ENCODE data around the gene ADGRG1.
"Not testable (repeated sequence)": the region's sequence is repeated elsewhere in the genome, so short reads cannot be mapped to it uniquely, and the experiment has no call there.

ADGRG1 gene

DNA sequence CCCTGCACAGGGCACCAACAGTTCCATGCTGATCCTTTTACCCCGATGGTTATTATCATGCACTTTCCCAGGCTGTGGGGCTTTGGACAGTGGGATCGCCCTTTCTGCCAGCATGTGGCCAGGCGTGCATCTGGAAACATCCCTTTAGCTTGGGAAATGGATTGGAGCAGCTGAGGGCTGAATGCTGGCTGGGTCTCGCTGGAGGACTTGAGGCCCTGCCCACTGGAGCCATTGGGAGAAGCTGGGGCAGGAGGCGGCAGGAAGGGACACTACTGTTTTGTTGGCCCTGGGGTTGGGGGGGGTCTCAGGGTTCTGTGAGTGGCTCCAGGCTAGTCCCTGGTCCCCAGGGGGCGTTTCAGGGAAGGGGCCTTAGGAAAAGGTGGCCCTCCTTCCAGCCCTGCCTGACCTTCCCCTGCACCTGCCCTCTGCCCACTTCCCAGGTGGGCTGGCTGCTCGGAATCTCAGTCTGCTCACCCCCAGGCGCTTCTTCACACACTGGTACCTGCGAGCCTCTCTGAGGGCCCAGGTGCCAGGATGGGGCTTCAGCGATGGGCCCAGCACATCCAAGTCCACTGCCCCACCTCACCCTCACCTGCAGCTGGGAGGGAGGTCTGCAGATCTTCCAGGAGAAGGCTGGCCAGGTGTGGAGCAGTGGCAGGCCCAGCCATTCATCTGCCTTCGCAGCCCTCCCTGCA lies 38.1 kb downstream of the ADGRG1 start:
- DNase-seq (ENCODE audit: low read depth): no peak

DNA sequence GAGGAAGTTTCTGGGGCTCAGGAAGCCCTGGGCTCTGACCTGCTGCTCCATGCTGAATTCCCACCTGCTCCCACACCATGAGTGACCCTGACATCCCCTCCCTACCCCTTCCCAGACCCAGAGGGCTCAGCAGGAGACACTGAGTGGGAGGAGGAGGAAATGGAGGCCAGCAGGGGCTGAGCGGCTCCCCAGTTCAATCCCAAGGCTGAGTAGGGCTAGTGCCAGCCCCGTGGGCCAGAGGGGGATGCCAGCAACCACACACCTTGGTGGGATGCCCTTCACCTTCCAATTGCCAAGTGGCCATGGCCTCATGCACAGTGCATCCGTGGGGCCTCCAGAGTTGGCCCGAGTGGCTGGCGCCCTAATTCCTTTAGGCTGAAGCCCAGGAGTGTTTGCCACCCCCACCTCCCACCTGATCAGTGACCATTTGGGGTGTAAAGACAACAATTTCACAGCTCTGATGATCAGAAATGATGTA lies 38.7 kb downstream of the ADGRG1 start:
- DNase-seq (ENCODE audit: low read depth): no peak

DNA sequence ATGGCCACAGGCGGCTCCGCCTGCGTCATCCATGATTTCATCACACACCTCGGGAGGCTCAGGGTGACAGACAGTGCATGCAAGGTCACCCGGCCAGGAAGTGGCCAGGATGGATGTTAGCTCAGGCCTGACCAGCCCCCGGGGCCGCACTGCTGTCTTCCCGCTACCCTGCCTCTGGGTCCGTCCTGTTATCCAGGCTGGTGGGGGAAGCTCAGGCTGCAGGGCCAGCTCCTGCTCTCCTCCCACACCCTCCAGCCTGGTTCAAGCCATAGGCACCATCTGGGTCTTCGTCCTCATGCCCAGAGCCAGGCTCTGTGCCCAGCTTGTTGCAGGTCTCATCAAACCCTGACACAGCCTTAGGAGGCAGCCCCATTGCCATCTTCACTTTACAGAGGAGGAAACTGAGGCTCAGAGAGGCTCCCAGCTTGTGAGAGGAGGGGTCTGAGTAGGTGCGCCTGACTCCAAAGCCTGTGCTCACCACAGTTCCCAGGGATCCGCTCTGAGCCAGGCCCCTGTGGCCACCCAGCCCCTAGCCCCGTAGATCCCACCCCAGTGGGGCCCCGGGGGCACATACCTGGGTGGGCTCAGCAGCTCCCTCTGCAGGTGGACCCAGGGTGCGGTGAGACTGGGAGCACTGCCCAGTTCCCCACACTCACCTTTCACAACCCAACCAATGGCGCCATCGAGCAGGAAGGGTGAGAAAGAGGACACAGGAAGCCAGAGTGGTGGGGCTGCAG lies 39.3 kb downstream of the ADGRG1 start:
- no peak for DNase-seq (ENCODE audit: low read depth)

DNA sequence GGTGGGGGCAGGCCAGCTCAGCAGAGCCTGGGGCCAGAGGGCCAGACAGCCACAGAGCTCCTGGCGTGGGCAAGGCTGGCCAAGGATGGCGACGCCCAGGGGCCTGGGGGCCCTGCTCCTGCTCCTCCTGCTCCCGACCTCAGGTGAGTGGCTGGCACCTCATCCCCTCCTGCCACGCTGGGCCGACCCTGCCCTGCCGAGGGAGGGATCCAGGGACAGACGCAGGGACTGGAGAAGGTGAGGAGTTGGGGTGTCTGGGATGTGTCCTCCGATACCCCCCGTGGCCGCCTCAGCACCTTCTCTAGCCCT lies 39.8 kb downstream of the ADGRG1 start, which contains the start of gene ADGRG3:
Gene ADGRG3, plus strand, starts transcription at position 44 of the 309 bp plus-strand sequence. Its CDS starts 42 bp downstream, at position 86.
- no peak for DNase-seq (ENCODE audit: low read depth)

DNA sequence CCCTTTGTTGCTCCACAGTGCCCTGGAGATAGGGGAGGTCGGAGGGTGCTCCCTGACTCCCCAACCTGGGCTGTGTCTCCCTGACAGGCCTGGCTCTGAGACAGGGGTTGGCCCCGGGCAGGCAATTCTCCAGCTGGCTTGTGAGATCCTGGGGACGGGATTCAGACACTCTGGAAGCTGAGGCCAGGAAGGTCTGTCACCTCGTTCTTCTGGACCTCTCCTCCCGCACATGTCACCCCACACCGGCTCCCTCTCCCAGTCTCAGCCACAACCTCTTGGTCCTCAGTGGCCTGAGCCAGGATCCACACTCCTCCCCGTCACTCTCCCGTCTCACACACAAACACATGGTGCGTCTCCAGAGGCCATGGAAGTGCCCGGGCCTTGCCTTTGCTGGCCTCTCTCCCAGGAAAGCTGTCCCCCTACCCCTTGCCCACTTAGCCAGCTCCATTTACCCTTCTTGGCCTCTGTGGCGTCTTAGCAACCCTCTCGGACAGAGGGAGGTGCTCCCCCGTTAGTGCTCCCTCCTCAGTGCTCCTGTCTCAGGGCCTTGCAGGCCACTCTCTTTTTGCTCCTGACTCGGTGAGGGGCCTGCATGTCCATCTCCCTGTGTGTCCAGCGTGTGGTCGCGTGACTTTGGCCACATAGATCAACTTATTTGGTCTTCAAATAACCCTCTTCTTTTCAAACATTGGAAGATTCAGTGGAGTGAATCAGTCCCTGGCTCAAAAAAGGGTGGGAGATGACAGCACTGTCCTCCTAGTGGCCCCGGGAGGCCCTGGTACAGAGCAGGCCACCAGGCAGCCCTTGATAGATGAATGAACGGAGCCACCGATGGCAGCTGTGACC lies 40.4 kb downstream of the ADGRG1 start:
- no peak for DNase-seq (ENCODE audit: low read depth)

DNA sequence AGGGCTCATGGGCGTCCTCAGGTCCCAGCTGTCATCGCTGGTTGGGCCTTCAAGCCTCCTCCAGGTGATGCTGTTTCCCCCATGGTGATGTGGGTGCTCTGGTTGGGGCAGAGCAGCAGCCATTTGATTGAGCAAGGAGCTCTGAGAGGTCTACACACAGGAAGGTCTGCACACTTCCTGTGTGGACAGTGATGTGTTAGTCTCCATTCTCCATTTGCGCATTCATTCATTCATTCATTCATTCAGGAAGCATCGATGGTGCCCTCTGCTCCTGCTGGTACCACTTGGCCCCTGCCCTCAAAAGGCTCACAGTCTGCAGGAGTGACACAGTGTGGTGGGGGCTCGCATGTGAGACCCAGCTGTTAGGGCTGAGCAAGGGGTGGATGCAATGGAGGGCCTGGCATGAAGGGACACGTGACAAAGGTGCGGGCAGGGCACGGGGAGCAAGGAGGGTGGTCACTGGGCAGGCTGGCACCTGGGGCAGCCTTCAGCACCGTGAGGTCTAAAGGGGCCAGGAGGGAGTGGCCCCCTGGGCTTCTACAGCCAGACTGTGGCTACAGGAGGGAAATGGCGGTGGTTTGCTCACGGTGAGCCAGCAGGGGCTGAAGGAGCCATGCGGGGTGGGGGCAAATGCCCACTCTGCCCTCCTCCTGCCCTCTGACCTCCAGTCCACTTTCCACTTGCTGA lies 41.2 kb downstream of the ADGRG1 start:
- DNase-seq (ENCODE audit: low read depth): no peak

DNA sequence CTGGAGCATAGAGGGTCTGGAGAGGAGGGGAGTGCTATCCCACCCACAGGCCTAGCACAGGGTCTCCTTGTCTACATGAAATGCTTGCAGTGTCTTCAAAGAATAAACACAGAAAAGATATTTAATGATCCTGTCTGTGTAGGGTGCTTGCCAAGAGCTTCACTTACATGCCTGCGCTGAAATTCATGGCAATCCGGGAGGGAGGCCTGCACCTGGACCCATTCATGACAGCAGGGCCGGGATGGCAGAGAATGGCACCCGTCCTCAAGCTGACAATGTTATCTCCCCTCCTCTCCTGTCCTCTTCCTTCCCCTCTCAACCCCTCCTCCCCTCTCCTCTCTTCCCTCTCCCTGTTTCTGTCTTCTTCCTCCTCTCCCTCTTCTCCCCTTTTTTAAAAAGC lies 41.8 kb downstream of the ADGRG1 start:
- no peak for DNase-seq (ENCODE audit: low read depth)

DNA sequence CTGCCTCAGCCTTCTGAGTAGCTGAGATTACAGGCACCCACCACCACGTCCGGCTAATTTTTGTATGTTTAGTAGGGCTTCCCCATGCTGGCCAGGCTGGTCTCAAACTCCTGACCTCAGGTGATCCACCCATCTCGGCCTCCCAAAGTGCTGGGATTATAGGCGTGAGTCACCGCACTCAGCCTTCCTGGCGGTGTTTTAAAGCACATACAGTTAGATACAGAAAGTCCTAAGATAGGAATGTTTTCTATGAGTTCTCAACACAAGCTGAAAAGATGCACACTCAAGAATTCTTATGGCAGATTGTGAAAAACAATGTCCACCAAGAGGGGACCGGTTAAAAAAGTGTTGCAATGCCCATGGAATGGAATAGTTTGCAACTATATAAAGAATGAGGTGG lies 43.0 kb downstream of the ADGRG1 start:
- not testable (repeated sequence) for DNase-seq (ENCODE audit: low read depth)

DNA sequence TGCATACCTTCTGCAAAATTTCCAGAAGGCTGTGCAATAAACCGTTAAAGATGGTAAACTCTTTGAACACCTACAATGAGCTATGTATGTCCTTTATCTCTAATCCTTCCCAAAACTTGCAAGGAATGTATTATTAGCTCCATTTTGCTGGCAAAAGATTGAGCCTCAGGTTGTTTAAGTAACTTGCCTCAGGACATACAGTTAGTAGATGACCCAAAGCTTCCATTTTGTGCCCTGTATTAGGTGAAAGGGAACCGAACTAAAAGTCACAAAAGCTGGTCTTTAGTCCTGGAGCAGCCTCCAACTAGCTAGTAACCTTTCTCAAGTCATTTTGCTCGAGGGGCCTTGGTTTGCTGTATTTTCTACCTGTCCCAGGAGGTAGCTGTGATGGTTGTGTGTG lies 44.0 kb downstream of the ADGRG1 start:
- no peak for DNase-seq (ENCODE audit: low read depth)

DNA sequence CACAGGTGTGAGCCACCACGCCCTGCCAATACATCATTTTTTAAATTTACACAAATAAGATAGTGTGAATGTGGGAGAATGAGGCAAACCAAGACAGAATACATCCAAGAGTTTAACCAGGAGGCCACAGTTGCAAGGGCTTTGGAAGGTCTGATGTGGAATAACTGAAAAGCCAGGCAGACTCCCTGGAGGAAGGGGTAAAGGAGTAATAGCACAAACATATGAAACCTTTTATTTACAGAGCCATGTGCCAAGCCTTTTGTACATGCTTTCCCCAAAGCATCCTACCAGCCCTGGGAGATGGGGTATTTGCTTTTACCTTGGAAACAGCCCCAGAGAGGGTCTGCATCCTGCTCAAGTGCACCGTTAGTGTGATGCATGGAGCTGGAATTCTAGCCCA lies 44.4 kb downstream of the ADGRG1 start:
- no peak for DNase-seq (ENCODE audit: low read depth)

DNA sequence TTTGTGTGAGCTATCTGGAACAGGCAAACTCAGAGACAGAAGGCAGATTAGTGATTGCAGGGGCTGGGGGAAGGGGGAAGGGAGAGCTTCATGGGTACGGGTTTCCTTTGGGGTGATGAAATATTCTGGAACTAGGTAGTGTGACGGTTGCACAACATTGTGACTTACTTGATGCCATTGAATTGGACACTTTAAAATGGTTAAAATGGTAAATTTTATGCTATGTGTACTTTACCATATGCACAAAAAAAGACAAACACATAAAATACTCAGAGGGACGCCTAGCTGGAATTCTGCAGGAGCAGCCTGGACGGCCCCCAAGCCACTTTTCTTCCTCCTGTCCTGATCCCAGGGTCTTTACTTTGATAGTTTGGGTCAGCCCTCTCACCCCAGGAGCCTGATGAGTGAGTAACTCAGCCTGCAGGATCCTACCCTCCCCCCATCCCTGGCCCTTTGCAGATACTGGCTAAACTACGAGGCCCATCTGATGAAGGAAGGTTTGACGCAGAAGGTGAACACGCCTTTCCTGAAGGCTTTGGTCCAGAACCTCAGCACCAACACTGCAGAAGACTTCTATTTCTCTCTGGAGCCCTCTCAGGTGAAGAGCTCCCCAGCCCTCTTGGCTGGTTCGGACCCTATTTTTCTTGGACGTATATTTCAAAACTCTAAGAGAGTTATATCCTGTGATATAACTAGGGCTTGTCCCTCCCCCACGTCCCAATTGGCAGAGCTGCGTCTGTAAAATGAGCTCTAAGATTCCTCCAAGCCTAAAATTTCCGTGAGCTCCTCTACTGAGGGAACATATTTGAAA lies 47.5 kb downstream of the ADGRG1 start:
- no peak for DNase-seq (ENCODE audit: low read depth)

DNA sequence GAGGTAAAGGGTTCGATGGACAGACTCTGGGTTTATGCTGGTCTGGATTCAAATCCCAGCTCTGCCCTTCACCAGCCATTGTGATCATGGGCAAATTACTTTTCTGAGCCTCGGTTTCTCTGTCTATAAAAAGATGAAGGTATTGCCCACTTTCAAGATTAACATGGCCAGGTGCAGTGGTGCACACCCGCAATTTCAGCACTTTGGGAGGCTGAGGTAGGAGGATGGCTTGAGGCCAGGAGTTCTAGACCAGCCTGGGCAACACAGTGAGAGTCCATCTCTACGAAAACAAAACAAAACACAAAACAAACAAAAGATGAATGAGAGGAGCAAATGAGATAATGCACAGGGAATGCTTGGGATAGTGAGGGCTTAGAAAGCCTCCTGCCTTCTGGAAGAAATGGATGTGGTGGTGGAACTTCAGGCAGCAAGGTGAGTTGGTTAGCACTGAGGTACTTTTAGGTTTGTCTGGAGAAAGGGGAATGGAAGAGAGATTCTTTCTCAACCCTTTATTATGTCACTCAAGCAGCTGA lies 48.2 kb downstream of the ADGRG1 start:
- DNase-seq (ENCODE audit: low read depth): no peak

DNA sequence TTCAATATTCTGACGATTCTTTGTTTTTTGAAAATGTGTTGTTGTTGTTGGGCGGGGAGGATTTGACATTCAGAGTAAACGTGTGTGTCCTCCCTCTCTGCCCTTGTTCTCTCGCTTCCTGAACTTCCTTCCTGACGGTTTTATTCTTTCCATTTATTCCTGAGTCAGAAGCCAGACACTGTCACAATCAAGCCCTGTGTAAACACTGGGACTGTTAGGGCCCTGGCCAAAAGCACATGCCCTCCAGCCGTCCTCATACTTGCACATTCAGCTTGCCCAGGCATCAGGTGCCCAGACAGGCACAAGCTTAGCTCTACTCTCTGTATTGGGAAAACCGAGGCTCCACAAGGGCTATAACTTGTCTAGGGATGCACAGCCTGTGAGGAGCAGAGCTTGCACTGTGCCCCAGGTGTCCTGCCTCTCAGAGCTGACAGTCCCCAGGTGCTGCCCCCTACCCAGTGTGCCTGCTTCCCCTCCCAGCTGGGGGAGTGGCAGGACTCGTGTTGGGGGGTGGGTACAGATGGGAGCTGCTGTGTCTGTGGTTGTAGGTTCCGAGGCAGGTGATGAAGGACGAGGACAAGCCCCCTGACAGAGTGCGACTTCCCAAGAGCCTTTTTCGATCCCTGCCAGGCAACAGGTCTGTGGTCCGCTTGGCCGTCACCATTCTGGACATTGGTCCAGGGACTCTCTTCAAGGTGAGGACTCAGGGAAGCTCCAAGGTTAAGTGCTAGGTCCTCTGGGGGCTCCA lies 49.4 kb downstream of the ADGRG1 start:
- no peak for DNase-seq (ENCODE audit: low read depth)

DNA sequence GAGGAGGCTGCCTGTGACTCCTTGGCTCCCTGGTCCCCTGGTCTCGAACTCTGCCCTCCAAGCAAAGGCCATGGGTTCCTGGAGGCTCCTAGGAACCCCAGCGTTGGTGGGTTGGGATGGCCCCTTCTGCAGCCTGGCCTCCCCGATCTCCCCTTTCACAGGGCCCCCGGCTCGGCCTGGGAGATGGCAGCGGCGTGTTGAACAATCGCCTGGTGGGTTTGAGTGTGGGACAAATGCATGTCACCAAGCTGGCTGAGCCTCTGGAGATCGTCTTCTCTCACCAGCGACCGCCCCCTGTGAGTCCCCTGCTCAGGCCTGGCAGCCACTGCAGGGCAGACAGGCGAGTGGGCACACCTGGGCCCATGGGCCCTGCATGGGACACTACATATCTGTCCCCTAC lies 50.6 kb downstream of the ADGRG1 start:
- no peak for DNase-seq (ENCODE audit: low read depth)

DNA sequence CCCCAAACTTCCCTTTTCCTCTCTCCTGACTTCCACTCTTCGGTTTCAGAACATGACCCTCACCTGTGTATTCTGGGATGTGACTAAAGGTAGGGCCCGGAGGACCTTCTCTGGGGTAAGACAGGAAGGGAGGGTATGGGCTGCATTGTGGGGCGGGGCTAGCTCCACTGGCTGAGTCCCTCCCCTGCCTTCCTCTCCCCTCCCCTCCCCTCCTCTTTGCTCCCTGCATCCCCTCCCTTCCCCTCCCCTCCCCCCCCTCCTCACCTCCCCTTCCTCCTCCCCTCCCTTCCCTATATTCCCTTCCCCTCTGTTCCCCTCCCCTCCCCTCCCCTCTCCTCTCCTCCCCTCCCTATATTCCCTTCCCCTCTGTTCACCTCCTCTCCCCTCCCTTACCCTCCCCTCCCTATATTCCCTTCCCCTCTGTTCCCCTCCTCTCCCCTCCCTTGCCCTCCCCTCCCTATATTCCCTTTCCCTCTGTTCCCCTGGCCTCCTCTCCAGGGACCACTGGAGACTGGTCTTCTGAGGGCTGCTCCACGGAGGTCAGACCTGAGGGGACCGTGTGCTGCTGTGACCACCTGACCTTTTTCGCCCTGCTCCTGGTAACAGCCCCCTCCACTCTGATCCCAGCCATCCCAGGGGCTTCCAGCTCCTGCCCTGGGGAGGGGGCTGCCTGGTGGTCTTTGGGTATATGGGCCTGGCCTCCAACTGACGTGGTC lies 51.5 kb downstream of the ADGRG1 start:
- DNase-seq (ENCODE audit: low read depth): no peak

DNA sequence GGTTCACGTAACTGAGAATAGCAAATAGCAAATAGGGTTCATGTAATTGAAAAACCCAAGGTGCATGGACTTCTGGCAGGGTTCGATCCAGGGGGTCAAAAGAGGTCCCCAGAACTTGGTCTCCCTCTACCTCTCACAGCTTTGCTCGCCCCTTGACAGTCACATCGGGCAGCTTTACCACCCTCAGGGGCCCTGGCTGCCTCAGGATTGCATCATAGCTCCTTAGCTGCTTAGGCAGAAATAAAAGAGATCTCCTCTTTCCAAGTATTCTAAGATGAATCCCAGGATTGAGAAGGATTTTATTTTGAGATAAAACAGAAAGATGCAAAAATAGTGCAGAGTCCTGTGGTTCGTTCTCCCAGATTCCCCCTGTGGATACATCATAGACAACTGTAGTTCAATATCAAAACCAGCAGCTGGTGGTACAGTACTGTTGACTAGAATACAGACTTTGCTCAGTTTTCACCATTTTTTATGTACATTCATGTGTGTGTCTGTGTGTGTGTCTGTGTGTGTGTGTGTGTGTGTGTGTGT lies 52.5 kb downstream of the ADGRG1 start:
- DNase-seq (ENCODE audit: low read depth): no peak

DNA sequence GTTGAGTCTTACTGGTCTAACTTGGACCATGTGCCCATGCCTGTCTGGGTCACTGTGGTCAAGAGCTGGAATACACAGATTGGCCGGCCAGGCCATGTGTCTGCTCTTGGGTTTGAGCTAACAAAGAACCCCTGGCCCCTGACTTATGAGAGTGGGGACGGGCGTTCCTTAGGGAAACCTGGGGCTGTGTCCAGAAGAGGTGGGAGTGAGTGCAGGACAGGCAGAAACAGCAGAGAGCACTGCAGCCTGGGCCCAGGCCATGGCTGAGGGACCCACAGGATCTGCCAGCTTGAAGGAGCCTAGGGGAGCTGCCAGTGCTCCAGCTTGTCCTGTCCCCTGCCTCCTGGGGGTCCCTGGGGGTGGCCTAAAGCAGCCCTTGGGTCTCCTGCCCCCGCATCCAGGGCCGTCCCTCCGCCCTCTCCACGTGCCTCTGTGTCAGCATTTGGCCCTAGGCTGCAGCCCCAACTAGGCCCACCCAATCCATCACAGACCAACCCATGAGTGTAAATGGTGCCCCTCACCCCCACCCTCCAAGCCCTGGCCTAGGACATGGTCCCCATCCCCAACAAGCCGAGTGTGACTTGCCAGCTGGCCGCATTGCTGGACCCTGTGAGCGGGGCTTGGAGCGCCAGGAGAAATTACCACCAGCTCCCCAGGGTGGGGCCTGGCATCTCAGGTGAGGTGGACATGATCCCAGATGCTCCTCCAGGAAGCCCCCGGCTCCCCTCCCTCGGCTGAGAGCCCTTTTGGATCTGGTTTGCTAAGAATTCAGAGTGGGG lies 53.7 kb downstream of the ADGRG1 start:
- no peak for DNase-seq (ENCODE audit: low read depth)

DNA sequence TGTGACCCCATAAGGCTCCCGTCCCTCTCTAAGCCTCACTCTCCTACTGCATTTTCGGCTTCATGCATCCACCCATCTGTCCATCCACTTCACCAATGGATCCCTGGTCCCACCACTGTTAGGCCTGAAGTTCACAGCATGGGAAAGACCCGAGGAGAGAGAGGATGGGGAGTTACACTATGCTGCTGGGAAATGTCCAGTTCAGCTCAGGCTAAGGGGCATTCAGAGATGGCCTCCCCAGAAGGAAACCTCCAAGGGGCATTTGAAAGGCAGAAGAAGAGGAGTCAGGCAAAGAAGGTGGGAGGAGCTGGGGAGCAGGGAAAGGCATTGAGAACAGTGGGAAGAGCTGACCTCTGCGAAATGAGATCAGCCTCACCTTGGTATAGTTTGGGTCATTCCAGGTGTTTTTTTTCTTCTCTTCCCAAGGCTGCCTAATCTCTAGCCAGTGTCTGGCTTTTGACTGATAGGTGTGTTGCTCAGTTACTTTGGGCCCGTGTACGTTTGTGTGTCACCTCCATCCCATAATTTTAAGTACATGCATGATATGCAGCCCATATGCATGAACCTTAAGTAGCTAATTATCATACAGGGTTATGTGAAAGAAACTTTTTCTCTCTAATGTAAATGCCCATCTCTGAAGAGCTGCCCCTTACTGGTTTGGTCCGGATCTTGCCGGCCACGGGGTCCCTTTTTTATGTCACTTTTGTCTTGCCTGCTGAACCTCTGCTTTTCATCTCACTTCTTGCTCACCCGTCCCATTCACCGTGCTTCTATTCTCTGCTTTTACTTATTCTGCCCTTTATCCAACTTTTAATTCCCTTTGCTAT lies 54.6 kb downstream of the ADGRG1 start:
- no peak for DNase-seq (ENCODE audit: low read depth)

Data from T-helper 22 cell (primary cell).